ENCODE data around the gene COL8A2.

COL8A2 gene

DNA sequence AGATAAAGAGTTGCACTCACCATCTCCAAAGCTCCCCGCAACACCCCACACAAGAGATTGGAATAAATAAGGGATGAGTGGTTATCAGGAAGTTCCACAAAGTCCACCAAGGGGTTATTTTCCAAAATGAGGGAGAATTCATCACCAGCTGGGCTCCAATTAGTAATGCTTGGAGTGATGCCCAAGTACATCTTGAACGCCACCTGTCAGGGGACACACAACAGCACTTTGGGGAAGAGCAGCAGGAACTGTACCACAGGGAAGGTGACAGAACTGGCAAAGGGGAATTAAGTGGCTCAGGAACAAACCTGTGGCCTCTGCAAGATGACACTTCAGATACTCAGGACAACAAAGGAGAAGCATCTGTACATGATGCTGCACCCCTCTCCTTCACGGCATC lies 12.8 kb upstream of the COL8A2 start:
- TF ChIP-seq, protein P1, sequence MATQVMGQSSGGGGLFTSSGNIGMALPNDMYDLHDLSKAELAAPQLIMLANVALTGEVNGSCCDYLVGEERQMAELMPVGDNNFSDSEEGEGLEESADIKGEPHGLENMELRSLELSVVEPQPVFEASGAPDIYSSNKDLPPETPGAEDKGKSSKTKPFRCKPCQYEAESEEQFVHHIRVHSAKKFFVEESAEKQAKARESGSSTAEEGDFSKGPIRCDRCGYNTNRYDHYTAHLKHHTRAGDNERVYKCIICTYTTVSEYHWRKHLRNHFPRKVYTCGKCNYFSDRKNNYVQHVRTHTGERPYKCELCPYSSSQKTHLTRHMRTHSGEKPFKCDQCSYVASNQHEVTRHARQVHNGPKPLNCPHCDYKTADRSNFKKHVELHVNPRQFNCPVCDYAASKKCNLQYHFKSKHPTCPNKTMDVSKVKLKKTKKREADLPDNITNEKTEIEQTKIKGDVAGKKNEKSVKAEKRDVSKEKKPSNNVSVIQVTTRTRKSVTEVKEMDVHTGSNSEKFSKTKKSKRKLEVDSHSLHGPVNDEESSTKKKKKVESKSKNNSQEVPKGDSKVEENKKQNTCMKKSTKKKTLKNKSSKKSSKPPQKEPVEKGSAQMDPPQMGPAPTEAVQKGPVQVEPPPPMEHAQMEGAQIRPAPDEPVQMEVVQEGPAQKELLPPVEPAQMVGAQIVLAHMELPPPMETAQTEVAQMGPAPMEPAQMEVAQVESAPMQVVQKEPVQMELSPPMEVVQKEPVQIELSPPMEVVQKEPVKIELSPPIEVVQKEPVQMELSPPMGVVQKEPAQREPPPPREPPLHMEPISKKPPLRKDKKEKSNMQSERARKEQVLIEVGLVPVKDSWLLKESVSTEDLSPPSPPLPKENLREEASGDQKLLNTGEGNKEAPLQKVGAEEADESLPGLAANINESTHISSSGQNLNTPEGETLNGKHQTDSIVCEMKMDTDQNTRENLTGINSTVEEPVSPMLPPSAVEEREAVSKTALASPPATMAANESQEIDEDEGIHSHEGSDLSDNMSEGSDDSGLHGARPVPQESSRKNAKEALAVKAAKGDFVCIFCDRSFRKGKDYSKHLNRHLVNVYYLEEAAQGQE (IDR thresholded peaks at IDR 0.05; ENCODE audit: insufficient read depth in 1 of 2, low read depth in 2 of 2, low read length in 2 of 2), result no peak
- TF ChIP-seq TAF1 (IDR thresholded peaks at IDR 0.05; ENCODE audit: borderline replicate concordance, insufficient read depth, low read length) (no peak), POLR2AphosphoS5 (IDR thresholded peaks at IDR 0.05; ENCODE audit: low read depth, low read length) (no peak), FOXP2 (optimal IDR thresholded peaks at IDR 0.05; ENCODE audit: borderline replicate concordance, extremely low read depth, extremely low read length, insufficient read depth) (no peak), SIN3A (IDR thresholded peaks at IDR 0.05; ENCODE audit: borderline replicate concordance, insufficient read depth, low read length) (no peak)

DNA sequence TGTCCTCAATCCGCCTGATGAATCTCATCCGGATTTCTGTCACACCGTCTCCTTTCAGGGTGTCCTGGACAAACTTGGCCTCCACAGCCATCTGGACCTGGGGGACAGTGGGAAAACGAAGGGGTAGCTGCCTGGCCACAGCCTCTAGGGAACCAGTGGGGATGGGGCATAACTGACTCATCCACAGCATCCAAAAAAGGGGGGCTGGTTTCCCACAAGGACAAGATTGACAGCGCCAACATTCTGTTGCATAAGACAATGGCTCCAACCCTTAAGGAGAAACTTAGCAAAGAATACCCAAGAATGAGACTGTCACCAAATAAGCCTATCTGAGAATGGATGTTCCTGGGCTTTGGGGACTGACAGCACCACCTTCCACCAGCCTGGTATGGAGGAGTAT lies 12.2 kb upstream of the COL8A2 start:
- TF ChIP-seq, protein P1 (IDR thresholded peaks at IDR 0.05; ENCODE audit: insufficient read depth in 1 of 2, low read depth in 2 of 2, low read length in 2 of 2), result no peak
- no peak for TF ChIP-seq TAF1 (IDR thresholded peaks at IDR 0.05; ENCODE audit: borderline replicate concordance, insufficient read depth, low read length)
- TF ChIP-seq SIN3A (IDR thresholded peaks at IDR 0.05; ENCODE audit: borderline replicate concordance, insufficient read depth, low read length), result no peak
- no peak for TF ChIP-seq POLR2AphosphoS5 (IDR thresholded peaks at IDR 0.05; ENCODE audit: low read depth, low read length)

DNA sequence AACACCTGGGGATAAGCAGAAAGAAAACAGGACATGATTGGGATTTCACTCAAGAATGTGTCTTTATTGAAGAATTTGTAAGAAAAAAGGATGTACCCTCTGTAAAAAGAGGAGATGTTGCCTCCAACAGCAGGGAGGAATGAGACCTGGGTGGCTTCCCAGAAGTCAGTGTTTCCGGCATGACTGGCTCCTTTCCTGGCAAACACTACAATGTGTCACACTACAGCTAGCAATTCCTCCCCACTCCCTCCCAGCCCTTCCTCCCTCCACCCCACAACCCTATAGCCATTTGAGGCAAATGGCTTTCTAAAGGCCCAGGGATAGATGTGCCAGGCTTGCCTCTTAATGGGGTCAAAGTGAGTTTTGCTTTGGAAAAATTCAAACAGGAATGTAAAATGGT lies 11.5 kb upstream of the COL8A2 start:
- TF ChIP-seq TAF1 (IDR thresholded peaks at IDR 0.05; ENCODE audit: borderline replicate concordance, insufficient read depth, low read length), result no peak
- TF ChIP-seq, protein P1 (IDR thresholded peaks at IDR 0.05; ENCODE audit: insufficient read depth in 1 of 2, low read depth in 2 of 2, low read length in 2 of 2), result no peak
- no peak for TF ChIP-seq FOXP2 (optimal IDR thresholded peaks at IDR 0.05; ENCODE audit: borderline replicate concordance, extremely low read depth, extremely low read length, insufficient read depth)
- no peak for TF ChIP-seq SIN3A (IDR thresholded peaks at IDR 0.05; ENCODE audit: borderline replicate concordance, insufficient read depth, low read length)
- TF ChIP-seq POLR2AphosphoS5 (IDR thresholded peaks at IDR 0.05; ENCODE audit: low read depth, low read length), result no peak

DNA sequence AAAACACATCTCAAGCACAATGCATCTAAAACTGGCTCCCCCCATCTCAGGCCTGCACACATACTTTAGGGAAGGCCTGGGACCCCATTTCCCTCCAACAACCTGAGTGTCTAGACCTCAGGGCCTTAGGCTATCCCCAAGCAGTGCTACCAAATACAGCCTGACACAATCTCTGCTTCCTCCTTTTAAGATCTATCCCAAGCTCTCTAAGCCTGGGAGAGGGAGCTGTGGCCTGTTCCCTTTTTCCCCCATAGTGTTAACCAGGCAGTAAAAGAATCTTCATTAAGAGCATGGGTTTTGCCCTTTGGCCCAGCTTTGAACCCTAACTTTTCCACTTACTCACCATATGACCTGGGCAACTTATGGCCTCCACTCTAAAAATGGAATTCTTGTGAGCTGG lies 10.8 kb upstream of the COL8A2 start:
- TF ChIP-seq SIN3A (IDR thresholded peaks at IDR 0.05; ENCODE audit: borderline replicate concordance, insufficient read depth, low read length) (no peak), TAF1 (IDR thresholded peaks at IDR 0.05; ENCODE audit: borderline replicate concordance, insufficient read depth, low read length) (no peak), POLR2AphosphoS5 (IDR thresholded peaks at IDR 0.05; ENCODE audit: low read depth, low read length) (no peak)
- TF ChIP-seq, protein P1 (IDR thresholded peaks at IDR 0.05; ENCODE audit: insufficient read depth in 1 of 2, low read depth in 2 of 2, low read length in 2 of 2), result no peak

DNA sequence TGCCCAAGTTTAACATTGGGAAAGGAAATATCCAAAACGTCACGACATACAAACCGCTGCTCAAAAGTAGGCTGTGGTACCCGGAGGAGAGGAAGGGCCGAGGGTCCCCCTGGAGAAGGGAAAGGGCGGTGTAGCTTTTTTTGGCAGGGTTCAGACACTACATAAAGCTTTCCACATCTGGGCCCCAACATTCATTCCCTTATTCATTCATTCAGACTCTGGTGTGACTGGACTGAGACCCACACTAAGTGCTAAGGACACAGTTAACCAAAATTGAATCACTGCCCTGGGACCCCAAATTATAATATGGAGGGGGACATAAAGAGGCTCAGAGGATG lies 10.3 kb upstream of the COL8A2 start:
- no peak for TF ChIP-seq SIN3A (IDR thresholded peaks at IDR 0.05; ENCODE audit: borderline replicate concordance, insufficient read depth, low read length)
- TF ChIP-seq, protein P1 (IDR thresholded peaks at IDR 0.05; ENCODE audit: insufficient read depth in 1 of 2, low read depth in 2 of 2, low read length in 2 of 2), result no peak
